ENCODE results near the gene FAM131A. TPM values are rescaled to one million over a fixed set of nuclear protein-coding genes. Genes with fewer than 3 reads are reported as not detected.

The FAM131A gene
- total and polyA plus RNA-seq, 10 of the 15 experiments (the other 5 are each of a cell fraction or from before 2014, with no cell fraction given) = 0.31 to 4.5 (median 1.5) TPM

GRCh38 chr3:184359610-184360009 is 22.2 kb downstream of the FAM131A start:
- Histone ChIP-seq H3K27me3 (replicated peaks in 1 of 2; ENCODE audit: control insufficient read depth in 2 of 2, insufficient read depth in 2 of 2, low read length in 1 of 2) (no peaks in the 10 kb centered on the region; a peak in 1 of 4 replicates), H3K79me2 (ENCODE audit: control insufficient read depth, insufficient read depth, low read length) (peaks cover 14% of the 10 kb centered on the region), H3K9me3 (replicated peaks; ENCODE audit: control insufficient read depth, insufficient read depth, low read length) (no peaks in the 10 kb centered on the region), H3K4me3 (no peak overlapping the region), H4K20me1 (ENCODE audit: control insufficient read depth, insufficient read depth) (no peaks in the 10 kb centered on the region), H2AFZ (ENCODE audit: control insufficient read depth, low read depth, low read length) (no peak overlapping the region), H3K36me3 (ENCODE audit: control insufficient read depth in 2 of 2, insufficient read depth in 2 of 2, low read length in 1 of 2) (no peaks in the 10 kb centered on the region), H3K4me2 (ENCODE audit: control insufficient read depth, insufficient read depth) (no peak overlapping the region), H3K9ac (ENCODE audit: control insufficient read depth, insufficient read depth, low read length) (no peak overlapping the region), H3K4me1 (ENCODE audit: control insufficient read depth, insufficient read depth, low read length) (peaks cover 8% of the 10 kb centered on the region), H3K27ac (ENCODE audit: control insufficient read depth, insufficient read depth) (no peak overlapping the region)
- intact Hi-C loops (cut with micrococcal nuclease; ENCODE audit: unreplicated experiment) (loop anchor here (5.0 kb wide), 1 partner anchor 42 kb away; no protein-coding TSS in a partner anchor), in situ Hi-C loops (cut with MboI) (no loop called here)
- no TSS peak for BruUV-seq (replicated peaks)
- ChIA-PET POLR2A (no interaction called here), RAD21 (ENCODE audit: unreplicated experiment) (no interaction called here), SMC1A (ENCODE audit: uncharacterized antibody, unreplicated experiment) (no interaction called here), CTCF (interaction anchor here (1.6 to 2.9 kb wide), 2 partner anchors 12 to 155 kb away, joined by 5 to 10 read pairs; no protein-coding TSS in a partner anchor)
- no peak for ATAC-seq
- no peak for FAIRE-seq
- no peak for TF ChIP-seq POU2F2 (IDR thresholded peaks at IDR 0.05; ENCODE audit: borderline replicate concordance, low read depth, low read length)
- no peak for TF ChIP-seq YBX1 (IDR thresholded peaks at IDR 0.05)
- TF ChIP-seq TCF7 (IDR thresholded peaks at IDR 0.05; ENCODE audit: borderline replicate concordance) = no peak
- no peak for TF ChIP-seq NRF1 (conservative IDR thresholded peaks at IDR 0.05; ENCODE audit: low read depth, low read length)
- no peak for TF ChIP-seq SMARCA5 (IDR thresholded peaks at IDR 0.05)
- TF ChIP-seq CBX3 (IDR thresholded peaks at IDR 0.05; ENCODE audit: borderline replicate concordance, low read depth) = no peak
- TF ChIP-seq RBBP5 (conservative IDR thresholded peaks at IDR 0.05) = no peak
- TF ChIP-seq KDM1A (IDR thresholded peaks at IDR 0.05; ENCODE audit: borderline replicate concordance) = no peak
- TF ChIP-seq MTA2 (IDR thresholded peaks at IDR 0.05; ENCODE audit: low read depth) = no peak
- no peak for TF ChIP-seq NFYA (IDR thresholded peaks at IDR 0.05; ENCODE audit: borderline replicate concordance, low read depth, low read length)
- TF ChIP-seq SIX5 (IDR thresholded peaks at IDR 0.05; ENCODE audit: low read depth, low read length, severe bottlenecking) = no peak
- no peak for TF ChIP-seq SMAD5 (IDR thresholded peaks at IDR 0.05; ENCODE audit: low read depth)
- TF ChIP-seq HDAC6 (IDR thresholded peaks at IDR 0.05; ENCODE audit: unreplicated experiment) = no peak
- no peak for TF ChIP-seq EP300 (IDR thresholded peaks at IDR 0.05; ENCODE audit: borderline replicate concordance in 1 of 2, control insufficient read depth in 1 of 2, low read depth in 2 of 2, low read length in 2 of 2)
- TF ChIP-seq CBX5 (IDR thresholded peaks at IDR 0.05; ENCODE audit: low read depth) = no peak
- DNase-seq (ENCODE audit: low read depth, low spot score) = no peak
- WGBS (ENCODE audit: insufficient coverage, insufficient replicate concordance, low lambda C conversion rate, missing lambda C conversion rate) = 83% methylated on average over 5 of the region's 9 CpGs
